Kidney epithelial cell (primary cell): ENCODE data around the gene HS3ST4. TPM values are rescaled to one million over a fixed set of nuclear protein-coding genes. Genes with fewer than 3 reads are reported as not detected.
"Not testable (repeated sequence)": the region's sequence is repeated elsewhere in the genome, so short reads cannot be mapped to it uniquely, and the experiment has no call there.

Source experiments
- DNase-seq: peaks from one replicate; pipeline ENCODE4 v3.0.0-alpha.2; 2010; ENCODE audit warnings: low read depth
- H3K27me3 ChIP-seq: 2 replicates; pipeline ENCODE4 v1.6.0; 2011; ENCODE audit warnings: low read length; ENCODE audit not compliant: control insufficient read depth, insufficient read depth
- H3K36me3 ChIP-seq: 2 replicates; pipeline ENCODE4 v1.5.1; 2011; ENCODE audit warnings: low read length; ENCODE audit not compliant: control insufficient read depth, insufficient read depth
- H3K4me3 ChIP-seq: 2 replicates; pipeline ENCODE4 v1.5.1; 2011; ENCODE audit warnings: low read depth, mild to moderate bottlenecking, control low read depth, low read length
- total RNA-seq: library from RNA; depleted of rRNA; stranded (reverse); fragments of >200 nt; gene quantifications from 2 replicates; pipeline ENCODE4 v1.2.3, GENCODE V29; 2015
- TF ChIP-seq, protein P1 (sequence below): IDR thresholded peaks from 2 replicates; pipeline ENCODE4 v1.5.1; 2011; ENCODE audit warnings: mild to moderate bottlenecking, moderate library complexity, low read length, control low read depth, inconsistent platforms; ENCODE audit not compliant: insufficient read depth, poor library complexity, severe bottlenecking

Gene HS3ST4
- total RNA-seq, 1 donor from 2014 or later: 0.21 TPM

DNA sequence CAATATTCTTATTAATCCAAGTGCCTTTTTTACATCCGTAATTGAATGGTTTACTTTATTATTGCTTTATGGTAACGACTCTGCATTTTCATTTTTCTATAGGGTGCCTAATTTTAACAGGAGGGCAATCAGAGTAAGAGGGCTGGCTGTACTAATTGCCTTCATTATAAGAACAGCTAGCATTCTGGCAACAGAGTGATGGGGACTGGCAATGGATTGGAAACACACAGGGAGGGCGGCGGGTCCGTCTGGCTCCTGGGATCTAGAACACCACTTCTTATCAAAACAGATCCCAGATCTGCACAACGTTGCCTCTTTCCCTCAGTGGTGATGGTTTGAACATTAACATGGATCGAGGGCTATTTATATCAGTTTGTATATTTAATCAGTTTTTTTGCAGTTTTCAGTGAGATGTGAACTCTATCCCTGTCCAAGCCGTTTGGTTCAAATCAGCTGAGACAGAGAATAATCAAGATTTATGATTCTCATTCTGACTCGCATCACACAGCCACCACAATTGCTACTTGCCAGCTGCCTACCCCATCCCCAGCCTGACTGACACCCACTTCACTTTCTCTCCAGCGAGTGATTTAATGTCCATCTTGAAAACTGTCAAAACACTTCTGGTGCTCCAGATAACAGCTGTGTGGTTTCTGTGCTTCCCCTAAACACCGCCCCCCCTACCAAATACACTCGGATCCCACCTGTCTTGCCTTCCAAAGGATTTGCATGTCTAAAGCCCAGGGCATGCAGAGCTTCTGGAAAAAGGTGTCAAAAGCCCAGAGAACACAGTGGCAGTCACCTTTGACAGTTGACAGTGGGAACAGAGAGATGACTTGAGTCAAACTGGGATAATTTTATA, 327.9 kb downstream of the HS3ST4 start:
- Histone ChIP-seq H3K4me3 (no peak overlapping the region), H3K27me3 (no peaks in the 10 kb centered on the region), H3K36me3 (no peaks in the 10 kb centered on the region)
- TF ChIP-seq, protein P1, sequence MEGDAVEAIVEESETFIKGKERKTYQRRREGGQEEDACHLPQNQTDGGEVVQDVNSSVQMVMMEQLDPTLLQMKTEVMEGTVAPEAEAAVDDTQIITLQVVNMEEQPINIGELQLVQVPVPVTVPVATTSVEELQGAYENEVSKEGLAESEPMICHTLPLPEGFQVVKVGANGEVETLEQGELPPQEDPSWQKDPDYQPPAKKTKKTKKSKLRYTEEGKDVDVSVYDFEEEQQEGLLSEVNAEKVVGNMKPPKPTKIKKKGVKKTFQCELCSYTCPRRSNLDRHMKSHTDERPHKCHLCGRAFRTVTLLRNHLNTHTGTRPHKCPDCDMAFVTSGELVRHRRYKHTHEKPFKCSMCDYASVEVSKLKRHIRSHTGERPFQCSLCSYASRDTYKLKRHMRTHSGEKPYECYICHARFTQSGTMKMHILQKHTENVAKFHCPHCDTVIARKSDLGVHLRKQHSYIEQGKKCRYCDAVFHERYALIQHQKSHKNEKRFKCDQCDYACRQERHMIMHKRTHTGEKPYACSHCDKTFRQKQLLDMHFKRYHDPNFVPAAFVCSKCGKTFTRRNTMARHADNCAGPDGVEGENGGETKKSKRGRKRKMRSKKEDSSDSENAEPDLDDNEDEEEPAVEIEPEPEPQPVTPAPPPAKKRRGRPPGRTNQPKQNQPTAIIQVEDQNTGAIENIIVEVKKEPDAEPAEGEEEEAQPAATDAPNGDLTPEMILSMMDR: no peak
- DNase-seq: no peak

DNA sequence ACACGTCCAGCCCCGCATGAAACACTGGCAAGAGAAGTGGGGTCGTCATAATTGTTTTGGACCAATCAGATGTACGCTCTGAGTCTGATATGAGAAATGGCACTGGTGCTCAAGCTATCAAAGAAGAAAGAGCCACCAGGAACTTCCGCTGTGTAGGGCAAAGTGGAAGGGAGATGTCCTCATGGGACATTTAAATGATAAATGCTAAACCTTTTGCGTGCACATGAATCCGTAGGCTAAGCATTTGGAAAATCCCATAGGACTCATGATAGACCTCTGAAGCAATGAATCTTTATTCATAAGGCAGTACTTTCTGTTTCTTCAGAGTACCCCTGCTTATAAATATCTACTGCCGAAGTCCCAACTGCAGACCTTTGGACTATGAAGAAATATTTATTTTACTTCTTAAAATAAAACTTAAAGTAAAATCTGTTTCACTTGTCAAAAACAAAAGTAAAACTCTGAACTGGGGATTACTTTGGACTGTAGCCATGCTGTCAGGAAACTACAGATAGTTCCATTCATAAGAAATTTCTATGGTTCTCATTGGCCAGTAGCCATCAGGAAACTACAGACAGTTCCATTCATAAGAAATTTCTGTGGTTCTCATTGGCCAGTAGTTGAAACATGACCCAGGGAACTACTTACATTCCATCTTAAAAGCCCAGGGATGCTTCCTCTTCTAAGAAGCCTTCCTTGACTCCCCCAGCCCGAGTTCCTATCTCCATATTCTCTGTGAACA, 335.1 kb downstream of the HS3ST4 start:
- Histone ChIP-seq H3K27me3 (no peaks in the 10 kb centered on the region), H3K4me3 (no peak overlapping the region), H3K36me3 (no peaks in the 10 kb centered on the region)
- DNase-seq: no peak
- TF ChIP-seq, protein P1: no peak

DNA sequence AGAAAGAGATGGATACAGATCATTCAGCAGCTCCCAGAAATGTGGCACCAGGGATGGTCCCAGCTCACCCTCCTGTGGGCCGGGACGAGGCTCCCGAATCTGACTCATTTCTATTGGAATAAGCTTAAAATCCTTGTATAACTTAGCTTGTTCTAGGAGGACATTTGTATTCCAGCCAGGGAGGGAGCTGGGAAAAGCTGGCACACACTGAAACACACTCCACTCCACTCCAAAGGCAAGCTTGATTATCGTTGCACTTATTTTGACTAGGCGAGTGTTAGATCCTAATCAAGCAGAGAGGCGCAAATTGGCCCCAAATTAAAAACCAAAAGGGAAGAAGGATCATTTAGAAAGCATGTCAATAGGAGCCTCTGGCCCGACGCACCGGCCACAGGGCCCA, 339.5 kb downstream of the HS3ST4 start:
- Histone ChIP-seq H3K36me3 (no peaks in the 10 kb centered on the region), H3K4me3 (no peak overlapping the region), H3K27me3 (no peaks in the 10 kb centered on the region)
- TF ChIP-seq, protein P1: no peak
- no peak for DNase-seq

DNA sequence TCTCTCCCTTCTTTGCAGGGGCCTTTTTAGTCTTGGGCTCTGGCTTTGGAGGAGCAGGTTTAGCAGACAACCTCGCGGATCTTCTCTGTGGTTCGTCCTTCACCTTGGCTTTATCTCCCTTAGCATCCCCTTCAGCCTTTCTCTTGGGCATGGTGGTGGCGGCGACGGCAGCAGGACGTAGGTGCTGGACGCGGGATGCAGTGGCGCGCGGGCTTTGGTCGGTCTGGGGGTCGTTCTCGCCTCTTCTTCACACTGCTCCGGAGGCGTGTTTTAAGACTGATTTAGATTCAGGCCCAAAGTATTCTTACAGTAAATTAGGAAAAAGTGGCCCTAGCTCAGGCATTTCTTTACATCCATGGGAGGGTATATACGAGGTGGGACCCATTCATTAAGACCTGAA, 340.9 kb downstream of the HS3ST4 start:
- H3K4me3 ChIP-seq, DNase-seq, H3K36me3 ChIP-seq, H3K27me3 ChIP-seq: not testable (repeated sequence)

DNA sequence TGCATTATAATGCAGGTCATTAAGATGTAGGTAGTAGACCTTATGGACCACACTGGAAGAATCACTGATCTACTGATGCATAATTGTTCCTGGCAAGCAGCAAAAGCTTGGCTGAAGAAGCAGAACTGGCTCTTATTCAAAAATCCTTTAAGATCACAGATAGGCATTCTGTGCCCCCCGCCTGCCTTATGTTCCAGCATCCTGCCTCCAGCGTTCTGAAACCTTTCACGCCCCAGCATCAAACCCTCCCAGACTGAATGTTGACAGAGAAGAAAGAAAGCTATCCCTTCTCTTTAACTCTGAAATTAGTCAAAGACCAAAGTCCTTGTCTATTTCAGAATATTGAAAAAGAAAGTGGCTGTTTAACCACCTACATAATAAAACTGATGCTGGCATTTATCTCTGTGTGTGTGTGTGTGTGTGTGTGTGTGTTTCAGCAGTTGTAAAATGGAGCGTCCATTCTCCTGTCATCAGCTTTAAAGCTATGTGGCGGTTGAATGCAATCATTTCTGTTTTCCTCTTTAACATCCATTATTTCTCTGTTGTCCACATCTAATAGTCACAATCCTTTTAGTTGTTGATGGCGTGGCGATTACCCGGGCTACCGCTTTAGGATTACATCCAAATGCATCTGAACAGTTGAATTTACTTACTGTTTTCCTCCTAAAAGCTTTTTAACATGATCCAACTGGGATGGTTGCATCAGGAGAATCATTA, 350.4 kb downstream of the HS3ST4 start:
- Histone ChIP-seq H3K27me3 (no peaks in the 10 kb centered on the region), H3K36me3 (no peaks in the 10 kb centered on the region), H3K4me3 (no peak overlapping the region)
- TF ChIP-seq, protein P1: no peak
- no peak for DNase-seq

DNA sequence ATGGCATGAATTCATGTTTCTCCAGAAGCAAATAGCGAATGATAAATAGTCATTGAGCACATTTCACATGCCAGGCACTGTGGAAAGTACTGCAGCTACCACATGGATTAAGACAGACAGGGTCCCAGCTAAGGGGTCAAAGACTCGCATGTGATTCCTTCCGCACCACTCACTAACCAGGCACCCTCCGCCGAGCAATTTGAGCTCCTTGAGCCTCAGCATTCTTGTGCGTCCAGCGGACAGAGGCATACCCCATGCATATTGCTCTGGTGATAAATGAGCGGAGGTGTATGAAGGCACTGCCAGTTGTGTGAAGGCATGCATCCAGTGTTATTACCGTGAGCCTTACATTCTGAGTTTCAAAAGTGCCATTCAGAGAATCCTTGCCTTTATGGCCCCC, 358.7 kb downstream of the HS3ST4 start:
- TF ChIP-seq, protein P1: no peak
- DNase-seq: no peak

More for the DNA sequence above, 358.7 kb downstream of the HS3ST4 start:
- Histone ChIP-seq H3K27me3 (no peaks in the 10 kb centered on the region), H3K4me3 (no peak overlapping the region), H3K36me3 (no peaks in the 10 kb centered on the region)
